D341Med (cell line): ENCODE data around the gene GPR50.

ENCODE experiments used
- DNase-seq: peaks from one replicate; pipeline ENCODE4 v3.0.0; 2012; ENCODE audit warnings: low spot score

GPR50 gene

DNA sequence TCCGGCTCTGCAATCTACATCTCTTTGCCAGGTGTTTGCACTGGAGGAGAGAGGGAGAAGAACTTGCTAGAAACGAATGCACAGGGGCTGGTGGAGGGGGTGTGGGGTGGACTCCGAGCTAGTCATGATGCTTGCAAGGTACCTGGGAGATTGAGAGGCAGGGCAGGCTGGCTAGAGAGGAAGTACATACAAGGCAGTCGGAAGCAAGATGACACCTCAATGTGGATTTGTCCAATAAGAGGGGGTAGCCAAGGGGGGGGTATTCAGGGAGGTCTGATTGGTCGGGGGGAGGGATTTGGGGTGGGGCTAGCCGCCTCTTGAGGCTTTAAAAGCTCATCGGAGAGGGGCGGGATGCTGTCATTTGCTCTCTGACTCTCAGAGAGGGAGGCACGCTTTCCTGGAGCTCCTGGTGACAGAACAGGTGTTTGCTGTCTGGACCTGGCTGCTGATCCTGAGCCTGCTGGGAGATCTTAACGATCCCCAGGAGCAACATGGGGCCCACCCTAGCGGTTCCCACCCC lies at the start of gene GPR50:
Gene GPR50 (plus strand): TSS at position 354 of the 520 bp plus-strand sequence. CDS start 138 bp downstream, at position 492.
- DNase-seq = no peak

DNA sequence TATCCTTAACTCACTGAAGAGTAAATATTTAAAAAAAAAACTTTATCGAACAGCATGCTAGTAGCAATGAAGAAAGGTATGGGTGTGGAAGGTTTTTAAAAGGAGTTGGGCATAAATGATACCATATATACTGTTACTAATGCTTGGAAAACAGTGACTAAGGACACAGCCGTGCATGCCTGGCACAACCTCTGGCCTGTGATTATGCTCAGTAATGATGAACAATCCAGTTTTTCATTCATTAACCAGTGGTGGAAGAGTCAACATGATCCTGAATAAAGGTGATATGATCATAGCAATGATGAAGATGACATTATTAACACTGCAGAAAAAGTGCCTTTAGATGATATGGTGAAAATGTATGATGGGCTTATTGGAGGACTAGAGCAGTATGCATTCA lies 43.9 kb upstream of the GPR50 start:
- no peak for DNase-seq

- DNase-seq = peak; percentile 45
Observed at GRCh38 chrX:151151665-151152267, 24.6 kb upstream of the GPR50 start.

DNA sequence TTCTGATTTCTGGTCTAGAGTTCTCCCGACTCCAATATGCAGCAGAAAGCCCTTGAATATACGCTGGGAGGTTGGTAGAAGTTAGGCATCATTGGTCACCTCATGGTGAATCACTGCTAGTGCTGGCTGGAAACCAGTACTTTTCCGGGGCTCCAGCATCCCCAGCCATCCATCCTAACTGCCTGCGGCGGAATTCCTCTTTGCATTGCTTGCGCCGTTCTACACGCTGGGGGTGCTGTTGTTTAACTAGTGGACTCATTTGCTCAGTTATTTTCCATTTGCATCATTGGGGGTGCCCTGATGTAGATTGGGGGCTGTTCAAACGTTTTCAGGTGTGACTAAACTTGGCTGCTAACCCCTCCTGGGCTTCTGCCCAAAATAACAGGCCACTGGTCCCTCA lies 23.3 kb upstream of the GPR50 start:
- DNase-seq = peak; percentile 35

DNA sequence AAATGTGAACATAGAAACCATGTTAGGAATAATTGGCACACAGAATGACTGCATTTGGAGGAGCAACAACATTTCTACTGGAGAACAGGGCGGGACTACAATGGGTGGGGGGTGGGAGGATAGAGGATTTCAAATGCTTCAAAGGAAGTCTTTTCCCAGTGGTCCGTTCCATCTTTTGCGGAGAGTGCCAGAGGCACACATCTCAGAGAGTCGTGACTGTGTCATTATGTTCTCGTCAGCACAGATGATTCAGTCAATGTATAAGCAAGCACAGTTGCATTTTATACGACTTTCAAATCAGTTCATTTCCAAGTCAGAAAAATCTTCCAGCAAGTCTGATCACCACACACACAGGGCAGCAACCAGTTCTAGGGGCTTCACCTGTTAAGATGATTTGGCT lies 22.7 kb upstream of the GPR50 start:
- DNase-seq = no peak

DNA sequence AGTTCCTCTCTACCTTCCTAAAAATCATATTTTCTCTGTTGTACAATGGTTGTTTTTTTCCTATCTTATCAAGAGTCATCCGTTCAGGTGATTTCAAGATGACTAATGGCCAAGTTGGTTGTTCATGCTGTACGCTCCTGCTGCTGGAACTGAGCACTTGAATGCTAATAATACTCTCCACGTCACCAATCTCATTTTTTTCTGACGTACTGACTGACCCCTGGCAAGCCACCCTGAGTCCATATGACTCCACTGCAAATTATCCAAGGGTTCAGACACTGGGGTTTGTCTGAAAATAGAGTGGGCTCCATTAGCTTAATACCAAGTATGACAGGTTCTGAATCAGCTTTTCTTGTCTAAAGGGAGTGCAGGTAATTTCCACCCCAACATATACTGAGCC lies 21.1 kb upstream of the GPR50 start:
- no peak for DNase-seq

DNA sequence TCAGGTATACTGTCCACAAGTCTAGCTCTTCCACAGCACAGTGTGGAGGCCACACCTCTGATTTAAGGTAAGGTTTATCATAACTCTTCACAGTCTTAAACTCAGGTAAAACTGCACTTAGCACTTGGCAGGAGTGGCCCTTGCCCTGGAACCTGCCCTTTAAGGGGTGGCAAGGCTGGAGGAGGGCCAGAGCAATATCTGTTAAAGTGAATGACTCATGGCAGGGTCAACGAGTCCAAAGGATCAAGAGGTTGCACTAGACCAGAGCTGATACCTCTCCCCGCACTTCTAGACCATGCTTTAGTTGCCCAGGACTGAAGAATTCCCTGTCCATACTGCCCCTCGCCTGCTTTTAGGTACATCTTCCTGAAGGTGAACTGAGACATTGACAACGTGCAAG lies 14.7 kb upstream of the GPR50 start:
- DNase-seq = no peak

GRCh38 chrX:151167791-151168345 lies 8.5 kb upstream of the GPR50 start:
- no peak for DNase-seq

- DNase-seq = no peak
Observed at GRCh38 chrX:151169783-151170182, 6.6 kb upstream of the GPR50 start.

DNA sequence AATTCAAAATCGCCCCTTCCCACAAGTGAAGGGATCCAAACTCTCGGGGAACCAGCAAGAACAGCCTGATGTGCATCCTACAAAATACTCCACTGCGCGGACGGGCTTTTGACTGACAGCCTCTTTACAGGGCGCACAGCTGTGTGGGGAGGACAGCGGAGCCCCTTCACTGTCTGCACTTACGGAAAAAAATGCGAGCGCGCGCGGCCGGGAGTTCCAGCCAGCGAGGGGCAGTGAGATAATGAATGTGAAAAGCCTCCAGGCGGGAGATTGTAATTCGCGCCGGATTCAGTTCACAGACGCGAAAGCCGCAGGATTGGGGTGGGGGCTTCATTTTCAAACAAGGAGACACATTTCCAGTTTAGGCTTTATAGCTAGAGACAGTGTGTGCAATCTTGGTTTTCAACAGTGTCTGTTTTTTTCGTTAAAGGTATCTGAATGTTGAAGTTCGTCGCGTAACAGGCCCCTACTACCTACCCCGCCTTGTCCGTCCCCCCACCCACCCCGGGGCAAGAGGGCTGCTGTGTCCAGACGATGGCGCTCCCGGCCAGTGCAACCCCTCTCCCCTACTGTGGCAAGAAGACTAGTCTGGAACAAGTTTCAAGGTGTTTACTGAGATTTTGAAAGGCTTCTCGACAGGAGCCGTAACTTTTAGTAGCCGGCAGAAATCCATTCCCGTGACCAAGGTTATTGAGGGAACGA lies 1.7 kb upstream of the GPR50 start:
- DNase-seq = no peak

DNA sequence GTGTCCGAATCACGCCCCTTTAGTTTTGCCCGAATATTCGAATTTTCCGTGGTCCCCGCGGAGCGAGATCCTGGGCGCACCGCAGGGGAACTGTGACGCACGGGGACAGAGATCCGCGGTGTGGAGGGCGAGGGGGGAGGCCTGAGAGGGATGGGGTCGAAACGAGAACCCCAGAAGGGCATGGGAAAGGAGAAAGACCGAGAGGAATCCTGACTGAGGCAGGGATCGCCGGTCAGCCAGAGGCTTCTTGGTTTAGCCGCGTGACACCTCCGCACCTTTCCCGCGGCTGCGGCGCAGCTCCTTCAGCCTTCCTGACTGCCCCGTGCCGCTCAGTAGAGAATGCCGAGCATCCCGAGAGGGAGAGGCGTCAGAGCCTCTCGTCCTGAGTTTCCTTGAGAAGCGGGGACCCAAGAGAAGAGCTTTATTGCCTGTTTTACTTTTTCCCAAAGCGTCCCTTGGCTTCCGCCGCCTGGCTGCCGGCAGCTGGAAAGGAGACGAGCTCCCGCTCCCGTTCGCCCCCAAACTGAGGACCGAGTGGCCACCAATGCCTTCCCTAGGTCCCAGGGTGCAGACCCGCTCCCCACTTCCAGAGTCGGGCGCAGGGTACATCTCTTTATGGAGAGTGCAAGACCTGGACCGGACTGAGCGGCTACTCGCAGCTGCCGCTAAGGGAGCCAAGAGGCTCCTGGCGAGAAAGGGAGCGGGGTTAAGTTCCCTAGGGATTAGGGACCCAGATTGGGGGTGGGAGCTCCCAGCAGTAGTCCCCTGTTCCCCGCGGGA lies 911 bp upstream of the GPR50 start:
- no peak for DNase-seq

DNA sequence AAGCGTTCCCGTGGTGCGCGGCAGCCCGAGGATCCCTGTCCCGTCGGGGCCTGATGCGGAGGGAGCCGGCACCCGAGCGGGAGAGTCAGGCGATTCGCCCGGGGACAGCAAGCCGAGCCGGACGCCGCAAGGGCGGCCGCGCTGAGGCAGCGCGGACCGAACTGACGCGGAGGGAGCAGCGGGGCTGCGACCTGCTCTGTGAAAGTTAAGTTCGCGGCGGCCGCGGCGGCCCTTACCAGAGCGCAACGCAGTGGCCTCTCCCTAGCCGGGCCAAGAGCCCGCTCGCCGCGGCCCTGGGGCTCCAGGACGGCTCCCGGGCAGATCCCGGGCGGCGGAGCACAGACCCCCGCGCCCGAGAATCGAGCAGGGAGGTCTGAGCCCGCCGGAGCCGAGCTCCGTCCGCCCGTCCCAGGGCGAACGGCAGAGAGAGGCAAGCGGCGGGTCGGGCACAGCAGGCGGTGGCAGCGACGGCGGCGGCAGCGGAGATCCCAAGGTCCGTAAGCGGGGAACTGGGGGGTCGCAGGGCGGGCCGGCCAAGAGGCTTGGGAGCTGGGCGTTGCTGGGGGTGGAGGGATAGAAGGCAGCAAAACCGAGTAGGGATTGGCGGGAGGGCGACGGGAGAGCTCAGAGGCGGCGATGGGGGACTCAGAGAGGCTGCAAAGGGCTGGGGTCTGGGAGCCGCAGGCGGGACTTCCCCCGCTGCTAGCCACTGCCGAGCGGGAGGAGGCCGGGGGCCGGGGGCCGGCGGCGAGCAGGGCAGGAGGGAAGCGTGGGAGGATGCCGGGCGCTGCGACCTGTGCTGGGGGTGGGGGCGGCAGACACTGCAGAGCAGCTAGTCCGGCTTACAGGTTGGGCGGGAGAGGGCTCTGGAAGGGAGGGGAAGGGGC lies 1.0 kb downstream of the GPR50 start:
- peak; percentile 53 for DNase-seq

DNA sequence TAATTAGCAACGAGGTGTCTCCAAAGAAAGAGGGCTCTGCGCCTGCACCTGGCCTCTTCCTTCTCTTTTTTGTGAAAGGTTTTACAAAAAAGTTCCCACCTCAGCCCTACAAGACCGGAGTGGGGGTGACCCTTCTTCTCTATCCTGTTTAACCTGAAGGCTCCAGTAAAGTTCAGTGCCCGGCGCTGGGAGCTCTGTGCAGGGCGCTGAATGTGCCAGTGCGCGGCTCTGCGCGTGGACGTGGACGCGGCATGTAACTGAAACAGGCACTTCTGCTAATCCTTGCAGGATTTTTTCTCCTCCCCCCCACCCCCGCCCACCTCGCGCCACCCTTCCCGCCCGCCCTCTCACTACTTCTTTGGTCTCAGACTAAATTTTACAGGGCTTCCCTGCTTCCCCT lies 2.4 kb downstream of the GPR50 start:
- DNase-seq = no peak

- DNase-seq = no peak
Observed at GRCh38 chrX:151180400-151180799, 4.0 kb downstream of the GPR50 start.

- no peak for DNase-seq
Observed at GRCh38 chrX:151181088-151181487, 4.7 kb downstream of the GPR50 start.

DNA sequence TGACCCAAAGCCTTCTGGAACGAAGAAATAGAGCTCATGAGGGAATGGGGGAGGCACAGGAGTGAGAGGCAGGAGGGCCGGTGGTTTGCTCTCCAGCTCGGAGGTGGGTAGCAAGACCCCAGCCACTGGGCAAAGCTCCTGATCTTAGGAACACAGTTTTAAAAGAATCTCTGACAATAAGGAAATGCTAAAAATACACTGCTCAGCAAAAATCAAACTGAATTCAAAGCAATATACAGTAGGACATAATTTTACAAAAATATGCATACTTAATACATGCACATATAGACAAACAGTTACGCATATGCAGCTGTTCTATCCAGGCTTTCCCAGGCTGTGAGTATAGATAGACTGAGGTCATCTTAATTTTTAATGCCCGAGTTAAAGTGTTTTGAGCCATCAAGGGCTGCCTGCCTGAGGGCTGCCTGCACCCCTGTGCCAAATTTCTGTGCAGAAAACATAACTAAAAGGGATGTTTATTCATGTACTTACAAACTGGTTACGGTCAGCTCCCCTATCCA lies 6.9 kb downstream of the GPR50 start:
- no peak for DNase-seq

DNA sequence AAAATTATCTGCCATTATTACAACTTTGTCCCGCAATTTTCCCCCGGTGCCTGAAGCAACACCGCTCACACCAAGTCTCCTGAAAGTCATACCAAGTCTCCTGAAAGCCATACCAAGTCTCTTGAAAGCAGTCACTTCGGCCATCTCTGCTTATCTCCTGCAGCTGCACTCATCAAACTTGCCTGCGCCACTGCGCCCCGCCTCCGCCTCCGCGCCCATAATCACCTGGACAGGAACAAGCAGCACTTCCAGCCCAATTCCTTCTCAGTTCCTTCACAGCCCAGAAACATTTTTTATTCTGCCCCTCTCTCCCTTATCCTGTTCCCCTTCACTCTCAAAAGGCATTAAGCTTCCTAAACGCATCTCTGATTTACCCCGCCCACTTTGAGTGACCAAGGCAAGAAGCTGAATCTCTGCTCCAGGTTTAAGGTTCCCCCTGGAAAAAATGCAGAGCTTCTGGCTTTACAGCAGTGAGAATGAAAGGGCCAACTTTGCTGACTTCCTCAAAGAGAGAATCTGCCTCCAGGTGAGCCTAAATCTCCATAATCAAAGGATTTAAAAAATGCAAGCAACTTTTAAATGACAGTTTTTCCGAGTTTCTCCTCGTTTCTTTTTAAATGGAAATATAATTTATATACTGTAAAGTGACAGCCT lies 7.7 kb downstream of the GPR50 start:
- no peak for DNase-seq

DNA sequence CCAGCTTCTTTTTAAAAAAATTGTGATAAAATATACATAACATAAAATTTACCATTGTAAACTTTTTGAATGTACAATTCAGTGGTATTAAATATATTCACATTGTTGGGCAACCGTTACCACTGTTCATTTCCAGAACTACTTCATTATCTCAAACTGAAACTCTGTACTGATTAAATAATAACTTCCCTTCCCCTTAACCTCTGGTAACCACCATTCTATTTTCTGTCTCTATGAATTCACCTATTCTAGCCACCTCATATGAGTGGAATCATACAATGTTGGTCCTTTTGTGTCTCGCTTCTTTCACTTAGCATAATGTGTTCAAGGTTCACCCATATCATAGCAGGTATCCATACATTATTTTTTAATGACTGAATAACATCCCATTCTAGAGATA lies 8.3 kb downstream of the GPR50 start:
- DNase-seq = no peak

- no peak for DNase-seq
Observed at GRCh38 chrX:151206871-151207270, 30.5 kb downstream of the GPR50 start.

GRCh38 chrX:151225843-151226242 lies 49.5 kb downstream of the GPR50 start:
- no peak for DNase-seq

GRCh38 chrX:151226941-151227340 lies 50.6 kb downstream of the GPR50 start:
- DNase-seq = no peak
